ENCODE data around the gene LSM4. TPM values are rescaled to one million over a fixed set of nuclear protein-coding genes. Genes with fewer than 3 reads are reported as not detected.

LSM4 gene
- total and polyA plus RNA-seq, 2 of the 13 experiments (the other 11 are each of a cell fraction or from before 2014, with no cell fraction given), result 65.8 to 166 TPM

- no peak for TF ChIP-seq IKZF1 (IDR thresholded peaks at IDR 0.05)
- no peak for TF ChIP-seq CENPT (CRISPR knock-in tag; IDR thresholded peaks at IDR 0.05; ENCODE audit: low read depth)
- peak; percentile 90 for TF ChIP-seq THAP11 (CRISPR knock-in tag; IDR thresholded peaks at IDR 0.05)
- TF ChIP-seq JDP2 (CRISPR knock-in tag; IDR thresholded peaks at IDR 0.05; ENCODE audit: borderline replicate concordance), result no peak
- TF ChIP-seq CHD2 (IDR thresholded peaks at IDR 0.05; ENCODE audit: low read depth, low read length), result peak; percentile 68
- TF ChIP-seq ZMYM3 (CRISPR knock-in tag; IDR thresholded peaks at IDR 0.05), result no peak; the same call in 1 of the 2 replicates
- peak; percentile 88 for TF ChIP-seq ZNF792 (CRISPR knock-in tag; IDR thresholded peaks at IDR 0.05)
- no peak for TF ChIP-seq GPN1 (CRISPR knock-in tag; IDR thresholded peaks at IDR 0.05; ENCODE audit: borderline replicate concordance)
- no peak for TF ChIP-seq ZBTB8A (CRISPR knock-in tag; IDR thresholded peaks at IDR 0.05; ENCODE audit: borderline replicate concordance, low read depth)
- TF ChIP-seq KDM6A (CRISPR knock-in tag; IDR thresholded peaks at IDR 0.05; ENCODE audit: low read depth), result no peak
- peak; percentile 68 for TF ChIP-seq XRCC5 (optimal IDR thresholded peaks at IDR 0.05; ENCODE audit: low read length)
- TF ChIP-seq TFDP2 (CRISPR knock-in tag; IDR thresholded peaks at IDR 0.05), result peak; percentile 98
- TF ChIP-seq KAT7 (CRISPR knock-in tag; IDR thresholded peaks at IDR 0.05; ENCODE audit: borderline replicate concordance), result peak; percentile 61; the same call in 1 of the 2 replicates
- 0 out of 2 replicates have a peak, but pooled peaks have one; percentile 60 for TF ChIP-seq ZIK1 (CRISPR knock-in tag; IDR thresholded peaks at IDR 0.05; ENCODE audit: borderline replicate concordance, low read depth)
- peak; percentile 81 for TF ChIP-seq MAZ (IDR thresholded peaks at IDR 0.05; ENCODE audit: borderline replicate concordance, low read depth, low read length)
- peak; percentile 81 for TF ChIP-seq MAZ (CRISPR knock-in tag; IDR thresholded peaks at IDR 0.05; ENCODE audit: low read depth)
- TF ChIP-seq ZNF75D (CRISPR knock-in tag; IDR thresholded peaks at IDR 0.05; ENCODE audit: borderline replicate concordance), result no peak
- TF ChIP-seq ZNF382 (CRISPR knock-in tag; IDR thresholded peaks at IDR 0.05; ENCODE audit: borderline replicate concordance), result no peak
- TF ChIP-seq ZFP36L2 (CRISPR knock-in tag; IDR thresholded peaks at IDR 0.05), result no peak
- TF ChIP-seq TOE1 (CRISPR knock-in tag; IDR thresholded peaks at IDR 0.05), result no peak
- no peak for TF ChIP-seq NONO (IDR thresholded peaks at IDR 0.05)
- TF ChIP-seq NONO (CRISPR knock-in tag; conservative IDR thresholded peaks at IDR 0.05), result peak; percentile 62
- no peak for TF ChIP-seq THAP8 (CRISPR knock-in tag; IDR thresholded peaks at IDR 0.05; ENCODE audit: borderline replicate concordance)
- TF ChIP-seq SMYD3 (CRISPR knock-in tag; IDR thresholded peaks at IDR 0.05), result no peak
- TF ChIP-seq GLI4 (CRISPR knock-in tag; IDR thresholded peaks at IDR 0.05; ENCODE audit: borderline replicate concordance), result no peak
- no peak for TF ChIP-seq SYNCRIP (IDR thresholded peaks at IDR 0.05; ENCODE audit: insufficient read depth, low read depth, low read length)
- no peak for TF ChIP-seq ADNP (CRISPR knock-in tag; IDR thresholded peaks at IDR 0.05)
- TF ChIP-seq ZNF543 (CRISPR knock-in tag; IDR thresholded peaks at IDR 0.05), result peak; percentile 48; the same call in 1 of the 2 replicates
- TF ChIP-seq ZNF136 (CRISPR knock-in tag; IDR thresholded peaks at IDR 0.05; ENCODE audit: low read depth), result no peak
- TF ChIP-seq PAF1 (CRISPR knock-in tag; IDR thresholded peaks at IDR 0.05), result no peak
- no peak for TF ChIP-seq TEAD2 (CRISPR knock-in tag; IDR thresholded peaks at IDR 0.05)
Observed at GRCh38 chr19:18322759-18323460, at the start of gene LSM4 (continued).
